ENCODE results near the gene SBK2.

DNA sequence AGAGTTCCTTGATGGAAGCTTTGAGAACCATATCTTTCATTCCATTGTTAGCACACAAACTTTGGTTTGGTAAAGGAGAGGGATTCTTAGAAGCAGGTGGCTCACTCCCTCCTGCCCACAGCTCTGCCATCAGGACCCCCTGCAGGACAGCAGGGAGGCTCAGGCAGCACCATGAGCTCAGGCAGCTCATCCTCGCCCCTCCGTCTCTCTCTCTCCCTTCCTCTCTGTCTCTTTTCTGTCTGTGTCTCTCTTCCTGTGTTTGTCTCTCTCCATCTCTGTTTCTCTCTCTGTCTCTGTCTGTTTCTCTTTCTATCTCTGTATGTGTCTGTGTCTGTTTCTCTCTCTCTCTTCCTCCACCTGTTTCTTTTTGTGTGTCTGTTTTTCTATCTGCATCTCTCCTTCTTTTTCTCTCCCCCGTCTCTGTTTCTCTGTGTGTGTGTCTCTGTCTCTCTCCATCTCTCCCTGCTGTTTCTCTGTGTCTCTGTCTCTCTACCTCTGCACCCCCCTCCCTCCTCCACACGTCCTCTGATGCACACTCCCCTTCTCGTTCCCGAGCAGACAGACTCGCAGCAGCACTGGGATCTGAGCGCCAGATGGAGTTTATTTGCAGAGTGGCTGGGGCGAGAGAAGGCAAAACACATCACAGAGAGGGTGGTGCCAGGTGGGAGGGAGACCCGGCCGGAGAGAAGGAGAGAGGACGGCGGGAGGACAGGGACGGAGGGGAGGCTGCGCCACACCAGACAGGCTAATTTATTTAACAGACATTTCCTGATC, 8.7 kb downstream of the SBK2 start:
- TF ChIP-seq, protein P1, sequence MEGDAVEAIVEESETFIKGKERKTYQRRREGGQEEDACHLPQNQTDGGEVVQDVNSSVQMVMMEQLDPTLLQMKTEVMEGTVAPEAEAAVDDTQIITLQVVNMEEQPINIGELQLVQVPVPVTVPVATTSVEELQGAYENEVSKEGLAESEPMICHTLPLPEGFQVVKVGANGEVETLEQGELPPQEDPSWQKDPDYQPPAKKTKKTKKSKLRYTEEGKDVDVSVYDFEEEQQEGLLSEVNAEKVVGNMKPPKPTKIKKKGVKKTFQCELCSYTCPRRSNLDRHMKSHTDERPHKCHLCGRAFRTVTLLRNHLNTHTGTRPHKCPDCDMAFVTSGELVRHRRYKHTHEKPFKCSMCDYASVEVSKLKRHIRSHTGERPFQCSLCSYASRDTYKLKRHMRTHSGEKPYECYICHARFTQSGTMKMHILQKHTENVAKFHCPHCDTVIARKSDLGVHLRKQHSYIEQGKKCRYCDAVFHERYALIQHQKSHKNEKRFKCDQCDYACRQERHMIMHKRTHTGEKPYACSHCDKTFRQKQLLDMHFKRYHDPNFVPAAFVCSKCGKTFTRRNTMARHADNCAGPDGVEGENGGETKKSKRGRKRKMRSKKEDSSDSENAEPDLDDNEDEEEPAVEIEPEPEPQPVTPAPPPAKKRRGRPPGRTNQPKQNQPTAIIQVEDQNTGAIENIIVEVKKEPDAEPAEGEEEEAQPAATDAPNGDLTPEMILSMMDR (conservative IDR thresholded peaks at IDR 0.05; ENCODE audit: low read length): no peak
- TF ChIP-seq EZH2phosphoT487 (IDR thresholded peaks at IDR 0.05; ENCODE audit: borderline replicate concordance, low read depth, low read length): no peak

Measured in OCI-LY7 (cell line).